ENCODE data around the gene CPAMD8.
A peak's percentile ranks its signal among the peaks of the same experiment; 100 is the strongest.

The CPAMD8 gene

GRCh38 chr19:17026706-17027534 lies at the start of gene CPAMD8:
Gene CPAMD8 (minus strand): TSS chr19:17026810. CDS start chr19:17026642, 168 bp downstream.
- DNase-seq = no peak

GRCh38 chr19:17075864-17076542 lies 49.4 kb upstream of the CPAMD8 start:
- peak; percentile 59 for DNase-seq

- DNase-seq = peak; percentile 100
Measured at GRCh38 chr19:17075035-17075863, 48.6 kb upstream of the CPAMD8 start, which contains the start of the genes HAUS8 and MYO9B. Gene HAUS8 (minus strand): TSS chr19:17075452. CDS start chr19:17075422, 30 bp downstream. Gene MYO9B (plus strand): TSS chr19:17075777. CDS start chr19:17101718, 25,941 bp downstream.

GRCh38 chr19:17074634-17075034 lies 48.0 kb upstream of the CPAMD8 start:
- DNase-seq = no peak

DNA sequence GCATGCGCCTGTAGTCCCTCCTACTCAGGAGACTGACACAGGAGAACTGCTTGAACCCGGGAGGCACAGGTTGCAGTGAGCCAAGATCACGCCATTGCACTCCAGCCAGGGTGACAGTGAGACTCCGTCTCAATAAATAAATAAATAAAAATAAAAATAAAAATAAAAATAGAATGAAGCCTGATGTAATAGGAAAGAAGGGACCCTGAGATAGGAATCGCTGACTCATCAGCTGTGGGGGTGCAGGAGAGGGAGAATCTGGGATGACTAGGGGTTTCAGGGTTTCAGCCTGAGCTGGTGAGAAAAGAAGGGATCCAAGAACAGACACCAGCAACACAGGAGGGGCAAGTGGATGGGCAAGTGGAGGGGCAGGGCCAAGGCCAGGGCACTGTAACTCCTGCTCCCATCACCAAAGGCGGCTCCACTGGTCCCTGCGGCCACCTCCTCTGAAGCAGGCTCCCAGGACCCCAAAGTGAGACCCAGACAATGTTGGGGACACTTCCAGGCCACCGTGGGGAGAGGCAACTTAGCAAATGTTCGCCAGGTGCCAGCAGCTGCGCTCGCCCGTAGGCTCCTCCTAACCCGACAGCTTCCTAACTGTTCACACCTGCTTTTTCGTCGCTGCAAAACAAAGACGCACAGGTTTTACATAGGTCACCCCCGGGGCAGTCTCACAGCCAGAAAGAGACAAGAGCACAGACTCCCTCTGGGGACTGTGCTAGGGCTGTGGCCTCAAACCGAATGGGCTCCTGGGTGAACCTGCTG lies 47.4 kb upstream of the CPAMD8 start:
- DNase-seq = no peak

GRCh38 chr19:17070912-17071311 lies 44.3 kb upstream of the CPAMD8 start:
- DNase-seq = no peak

DNA sequence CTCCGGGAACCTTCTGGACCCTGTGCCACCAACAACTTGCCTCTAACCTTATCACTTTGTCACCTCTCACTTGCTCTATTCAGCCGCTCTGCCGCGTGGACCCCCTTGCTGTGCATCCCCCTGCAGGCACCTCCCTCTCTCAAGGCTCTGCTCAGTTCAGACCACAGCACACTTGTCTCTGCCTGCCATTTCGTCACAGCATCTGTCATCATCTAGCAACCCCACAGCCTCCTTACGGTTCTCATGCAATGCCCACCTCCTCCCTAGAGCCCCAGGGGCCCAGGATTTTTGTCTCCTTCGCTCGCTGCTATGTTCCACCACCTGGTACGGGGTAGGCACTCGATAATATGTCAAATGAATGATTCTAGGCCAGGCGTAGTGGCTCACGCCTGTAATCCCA lies 43.8 kb upstream of the CPAMD8 start:
- DNase-seq = no peak

DNA sequence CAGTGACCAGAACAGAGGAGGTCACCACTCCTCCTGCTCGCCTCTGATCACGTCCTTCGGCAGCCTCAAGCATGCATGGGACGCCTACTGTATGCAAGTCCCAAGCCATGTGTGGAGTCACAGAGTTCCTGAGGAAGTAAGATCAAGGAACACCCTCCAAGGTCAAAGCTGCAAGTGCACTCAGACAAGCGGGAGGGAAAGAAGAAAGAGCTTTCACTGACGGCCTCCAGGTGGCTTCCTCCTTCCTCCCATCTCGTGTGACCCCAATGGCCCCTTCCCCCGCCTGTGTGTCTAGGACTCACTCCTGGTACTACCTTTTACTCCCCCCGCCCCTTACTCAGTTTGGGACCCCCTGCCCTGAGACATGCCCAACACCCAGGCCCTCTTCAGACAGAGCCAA lies 42.6 kb upstream of the CPAMD8 start:
- DNase-seq = no peak

GRCh38 chr19:17063428-17063827 lies 36.8 kb upstream of the CPAMD8 start:
- no peak for DNase-seq

GRCh38 chr19:17061691-17062090 lies 35.1 kb upstream of the CPAMD8 start:
- no peak for DNase-seq

DNA sequence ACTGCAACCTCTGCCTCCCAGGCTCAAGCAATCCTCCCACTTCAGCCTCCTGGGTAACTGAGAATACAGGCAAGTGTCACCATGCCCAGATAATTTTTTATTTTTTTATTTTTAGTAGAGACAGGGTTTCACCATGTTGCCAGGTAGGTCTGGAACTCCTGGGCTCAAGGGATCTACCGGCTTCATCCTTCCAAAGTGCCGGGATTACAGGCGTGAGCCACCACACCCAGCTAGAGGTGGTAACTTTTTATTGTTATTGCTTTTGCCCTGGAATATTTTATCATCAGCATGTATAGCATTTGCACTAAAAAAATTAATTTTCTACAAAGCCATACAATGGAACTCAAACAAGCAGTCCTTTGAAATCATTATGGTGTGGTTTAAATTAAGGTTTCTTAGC lies 34.6 kb upstream of the CPAMD8 start:
- no peak for DNase-seq

GRCh38 chr19:17060802-17061201 lies 34.2 kb upstream of the CPAMD8 start:
- DNase-seq = no peak

- peak; percentile 25 for DNase-seq
Measured at GRCh38 chr19:17058236-17058635, 31.6 kb upstream of the CPAMD8 start.

DNA sequence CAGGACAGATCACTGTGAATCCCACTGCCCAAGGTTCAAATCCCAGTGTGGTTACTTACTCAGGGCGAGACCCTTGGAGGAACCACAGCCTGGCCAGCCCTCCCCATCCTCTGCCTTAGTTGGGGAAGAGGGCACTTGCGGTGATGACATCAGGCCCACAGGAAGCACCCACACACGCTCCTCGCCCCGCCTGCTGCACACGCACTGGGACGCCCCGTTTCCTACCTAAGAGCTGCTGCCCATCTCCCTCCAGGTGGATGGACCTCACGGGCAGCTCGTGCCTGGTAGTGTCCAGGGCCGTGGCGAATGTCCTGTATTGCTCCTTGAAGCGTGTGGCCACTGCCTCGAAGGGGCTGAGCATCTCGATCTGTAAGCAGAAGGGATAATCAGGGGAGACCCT lies 29.0 kb upstream of the CPAMD8 start:
- no peak for DNase-seq

DNA sequence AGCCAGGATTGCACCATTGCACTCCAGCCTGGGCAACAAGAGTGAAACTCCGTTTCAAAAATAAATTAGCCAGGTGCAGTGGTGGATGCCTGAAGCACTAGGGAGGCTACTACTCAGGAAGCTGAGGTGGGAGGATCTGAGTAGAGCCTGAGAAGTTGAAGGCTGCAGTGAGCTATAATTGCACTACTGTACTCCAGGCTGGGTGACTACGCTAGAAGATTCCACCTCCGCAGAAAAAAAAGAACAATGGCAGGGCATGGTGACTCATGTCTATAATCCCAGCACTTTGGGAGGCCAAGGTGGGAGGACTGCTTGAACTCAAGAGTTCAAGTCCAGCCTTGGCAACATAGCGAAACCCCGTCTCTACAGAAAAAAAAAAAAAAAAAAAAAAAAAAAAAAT lies 28.1 kb upstream of the CPAMD8 start:
- DNase-seq = no peak

DNA sequence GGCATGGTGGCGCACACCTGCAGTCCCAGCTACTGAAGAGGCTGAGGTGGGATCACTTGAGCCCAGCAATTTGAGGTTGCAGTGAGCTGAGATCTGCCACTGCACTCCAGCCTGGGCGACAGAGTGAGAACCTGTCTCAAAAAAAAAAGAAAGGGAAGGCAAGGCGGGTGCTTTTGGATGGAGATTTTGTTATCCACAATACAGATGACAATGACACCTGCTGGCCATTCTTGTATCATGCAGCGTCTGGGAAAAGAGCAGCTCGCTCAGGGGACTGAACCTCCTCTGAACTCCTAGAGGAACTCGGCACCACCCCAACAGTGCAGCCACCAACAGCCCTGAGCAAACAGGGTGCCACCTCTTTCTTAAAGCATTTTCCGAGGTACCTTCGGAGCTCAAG lies 25.8 kb upstream of the CPAMD8 start:
- peak; percentile 37 for DNase-seq

DNA sequence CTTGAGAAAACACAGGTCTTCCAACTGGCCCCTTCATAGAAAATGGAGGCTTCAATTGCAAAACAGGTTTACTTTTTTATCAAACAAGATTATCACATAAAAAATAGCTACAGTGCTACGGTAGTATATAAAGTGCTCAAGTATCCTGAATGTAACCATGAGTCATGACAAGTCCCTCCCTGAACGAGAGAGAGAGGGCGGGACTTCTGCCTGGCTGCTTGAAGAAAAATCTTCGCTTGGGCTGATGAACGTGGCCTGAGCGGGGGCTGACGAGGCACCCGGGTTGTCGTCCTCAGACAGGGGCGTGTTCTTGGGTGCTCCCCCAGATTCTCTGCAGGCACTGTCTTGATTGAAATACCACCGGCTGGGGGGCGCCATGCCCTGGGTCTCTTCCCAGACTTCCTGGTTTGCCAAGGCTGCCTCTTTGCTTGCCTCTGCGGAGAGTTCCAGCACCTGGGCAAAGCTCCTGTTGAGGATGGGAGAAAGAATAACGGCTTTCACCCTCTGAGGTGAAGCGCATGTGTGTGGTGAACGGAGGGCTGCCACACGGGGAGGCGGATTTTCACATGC lies 23.2 kb upstream of the CPAMD8 start:
- peak; percentile 50 for DNase-seq

DNA sequence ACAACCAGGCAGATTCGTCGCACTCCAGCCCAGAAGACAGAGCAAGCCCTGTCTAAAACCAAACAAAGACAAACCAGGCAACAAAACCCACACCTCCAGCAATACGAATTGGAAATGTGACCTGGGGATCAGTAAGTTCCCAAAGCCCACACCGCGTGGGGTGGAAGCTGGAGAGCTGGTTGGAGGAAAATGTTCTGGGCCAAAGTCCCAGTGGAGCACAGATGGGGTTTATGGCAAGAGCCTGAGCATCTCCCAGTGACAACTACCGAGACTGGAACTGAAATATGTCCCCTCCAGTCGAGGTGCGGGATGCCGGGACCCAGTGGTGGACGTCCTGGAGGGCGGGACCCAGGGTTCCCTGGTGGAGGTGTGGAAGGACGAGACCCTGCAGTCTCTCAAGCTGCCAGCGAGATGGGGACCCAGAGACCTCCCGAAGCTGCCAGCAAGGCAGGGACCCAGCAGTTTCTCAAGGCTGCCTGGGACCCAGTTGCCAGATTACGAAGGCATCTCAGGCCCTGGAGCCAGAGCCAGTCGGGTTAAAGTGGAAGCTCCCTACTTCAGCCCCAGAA lies 22.4 kb upstream of the CPAMD8 start:
- DNase-seq = no peak

DNA sequence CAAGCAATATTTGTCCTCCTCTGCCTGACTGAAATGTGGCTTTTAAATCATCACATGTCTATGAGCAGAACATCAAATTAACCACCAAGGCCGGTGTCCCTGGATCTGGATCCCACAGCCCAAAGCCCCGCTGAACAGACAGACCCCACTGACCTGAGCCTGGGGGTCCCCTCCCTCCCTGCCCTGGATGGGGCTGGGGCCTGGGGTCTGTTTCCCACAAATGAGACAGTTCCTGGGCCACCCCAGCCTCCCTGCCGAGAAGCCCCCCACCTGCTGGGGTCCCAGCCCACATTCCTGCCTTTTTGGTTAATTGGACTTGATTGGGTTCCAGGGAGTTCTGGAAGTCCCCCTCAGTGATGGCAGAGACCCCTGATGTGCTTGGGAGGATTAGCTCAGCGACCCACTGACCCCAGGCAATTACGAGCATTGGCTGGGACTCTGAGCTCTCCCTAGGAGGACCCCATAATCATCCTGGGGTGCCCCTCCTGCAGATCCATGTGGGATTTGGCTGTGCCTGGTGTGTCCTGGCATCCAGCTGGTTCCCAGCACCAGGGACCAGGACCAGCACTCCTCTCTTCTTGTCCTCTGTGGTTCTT lies 19.4 kb upstream of the CPAMD8 start:
- no peak for DNase-seq

DNA sequence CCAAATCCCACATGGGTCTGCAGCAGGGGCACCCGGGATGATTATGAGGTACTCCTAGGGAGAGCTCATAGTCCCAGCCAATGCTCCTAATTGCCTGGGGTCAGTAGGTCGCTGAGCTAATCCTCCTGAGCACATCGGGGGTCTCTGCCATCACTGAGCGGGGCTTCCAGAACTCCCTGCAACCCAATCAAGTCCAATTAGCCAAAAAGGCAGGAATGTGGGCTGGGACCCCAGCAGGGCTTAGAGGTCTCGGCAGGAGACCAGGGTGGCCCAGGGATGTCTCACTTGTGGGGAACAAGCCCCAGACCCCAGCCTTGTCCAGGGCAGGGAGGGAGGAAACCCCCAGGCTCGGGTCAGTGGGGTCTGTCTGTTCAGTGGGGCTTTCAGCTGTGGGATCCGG lies 17.1 kb upstream of the CPAMD8 start:
- DNase-seq = no peak

DNA sequence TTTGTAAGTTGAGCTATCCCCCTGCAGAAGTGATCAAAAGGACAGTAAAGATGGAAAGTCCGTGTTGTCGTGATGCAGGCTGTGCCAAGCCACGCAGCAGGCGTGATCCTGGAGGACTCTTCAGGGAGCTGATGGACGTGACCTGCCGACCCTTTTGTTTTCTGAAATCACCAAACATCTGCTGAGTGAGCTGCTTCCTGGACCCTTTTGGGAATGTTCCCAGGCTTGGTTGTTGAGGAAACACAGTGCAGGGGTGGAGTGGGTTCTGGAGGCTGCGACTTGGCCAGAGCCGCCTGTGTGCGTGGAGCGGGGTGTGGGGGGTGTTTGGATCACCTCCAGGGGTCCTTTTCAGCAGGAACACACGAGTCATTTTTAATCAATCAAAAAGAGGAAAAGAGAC lies 15.4 kb upstream of the CPAMD8 start:
- DNase-seq = no peak

Measured in fibroblast of skin of right biceps (primary cell).